ENCODE data around the gene B3GNT5.

B3GNT5 gene

GRCh38 chr3:183290216-183290615 lies 37.2 kb downstream of the B3GNT5 start:
- no peak for DNase-seq

- DNase-seq = no peak
Measured at GRCh38 chr3:183291497-183292031, 38.5 kb downstream of the B3GNT5 start.

GRCh38 chr3:183293966-183294365 lies 40.9 kb downstream of the B3GNT5 start:
- DNase-seq = no peak

GRCh38 chr3:183295211-183295610 lies 42.2 kb downstream of the B3GNT5 start:
- DNase-seq = no peak

- DNase-seq = no peak
Measured at GRCh38 chr3:183296944-183297343, 43.9 kb downstream of the B3GNT5 start.

GRCh38 chr3:183298701-183299153 lies 45.7 kb downstream of the B3GNT5 start:
- DNase-seq = peak in 45 of 56 donors; percentile 4 to 80 (median 40)

- peak in 1 of 56 donors; percentile 16 for DNase-seq
Measured at GRCh38 chr3:183299976-183300375, 46.9 kb downstream of the B3GNT5 start.

- DNase-seq = no peak
Measured at GRCh38 chr3:183300996-183301562, 48.0 kb downstream of the B3GNT5 start.

GRCh38 chr3:183301937-183302580 lies 49.0 kb downstream of the B3GNT5 start:
- DNase-seq = no peak

- DNase-seq = no peak
Measured at GRCh38 chr3:183303690-183304089, 50.6 kb downstream of the B3GNT5 start.

GRCh38 chr3:183306798-183307671 lies 54.0 kb downstream of the B3GNT5 start:
- DNase-seq = peak in 43 of 56 donors; percentile 4 to 75 (median 29)

- DNase-seq = no peak
Measured at GRCh38 chr3:183307749-183308148, 54.7 kb downstream of the B3GNT5 start.

GRCh38 chr3:183308751-183309150 lies 55.7 kb downstream of the B3GNT5 start:
- no peak for DNase-seq

- DNase-seq = no peak
Measured at GRCh38 chr3:183309276-183309675, 56.2 kb downstream of the B3GNT5 start.

- DNase-seq = no peak
Measured at GRCh38 chr3:183310936-183311335, 57.9 kb downstream of the B3GNT5 start.

- no peak for DNase-seq
Measured at GRCh38 chr3:183312433-183312832, 59.4 kb downstream of the B3GNT5 start.

- no peak for DNase-seq
Measured at GRCh38 chr3:183313351-183313750, 60.3 kb downstream of the B3GNT5 start.

- no peak for DNase-seq
Measured at GRCh38 chr3:183313764-183314163, 60.7 kb downstream of the B3GNT5 start.

GRCh38 chr3:183315739-183316138 lies 62.7 kb downstream of the B3GNT5 start:
- DNase-seq = no peak

GRCh38 chr3:183317271-183317670 lies 64.2 kb downstream of the B3GNT5 start:
- no peak for DNase-seq

- no peak for DNase-seq
Measured at GRCh38 chr3:183317886-183318865, 65.1 kb downstream of the B3GNT5 start.

Data from amygdala (tissue), 56 donors.